Vagina (tissue), 2 donors: ENCODE results near the gene KLHL22.

Source experiments
- CTCF ChIP-seq, 3 experiments: fragments of 450-650 bp in 2 of 3; fragments of 200-600 bp in 1 of 3; sonication (generic) in 1 of 3; IDR thresholded peaks; one replicate each; pipeline ENCODE4 v1.5.1; 2017 to 2019; ENCODE audit warnings: antibody characterized with exemption in 3 of 3, mild to moderate bottlenecking in 2 of 3, moderate library complexity in 2 of 3
- POLR2A ChIP-seq, 2 donors: fragments of 450-650 bp; IDR thresholded peaks; one replicate each; pipeline ENCODE4 v1.6.1; 2017; ENCODE audit warnings: antibody characterized with exemption in 2 of 2, mild to moderate bottlenecking in 2 of 2, moderate library complexity in 2 of 2
- POLR2AphosphoS5 ChIP-seq, 2 donors: sonication (generic); formaldehyde crosslinking; IDR thresholded peaks; one replicate each; pipeline ENCODE4 v1.9.0; 2017; ENCODE audit warnings: antibody characterized with exemption in 2 of 2, mild to moderate bottlenecking in 2 of 2, low read depth in 1 of 2; ENCODE audit not compliant: insufficient read depth in 1 of 2

GRCh38 chr22:20491346-20491745, 4.2 kb downstream of the KLHL22 start:
- TF ChIP-seq CTCF (IDR thresholded peaks at IDR 0.05) = no peak
- no peak for TF ChIP-seq POLR2A (IDR thresholded peaks at IDR 0.05)
- no peak for TF ChIP-seq POLR2AphosphoS5 (IDR thresholded peaks at IDR 0.05; ENCODE audit: insufficient read depth in 1 of 2, low read depth in 1 of 2)
